ENCODE results near the gene PRKCH. TPM values are rescaled to one million over a fixed set of nuclear protein-coding genes. Genes with fewer than 3 reads are reported as not detected.
"Not testable (repeated sequence)": the region's sequence is repeated elsewhere in the genome, so short reads cannot be mapped to it uniquely, and the experiment has no call there.

Gene PRKCH
- total and polyA plus RNA-seq, 7 donors, result 4.2 to 19.9 (median 10.0) TPM

DNA sequence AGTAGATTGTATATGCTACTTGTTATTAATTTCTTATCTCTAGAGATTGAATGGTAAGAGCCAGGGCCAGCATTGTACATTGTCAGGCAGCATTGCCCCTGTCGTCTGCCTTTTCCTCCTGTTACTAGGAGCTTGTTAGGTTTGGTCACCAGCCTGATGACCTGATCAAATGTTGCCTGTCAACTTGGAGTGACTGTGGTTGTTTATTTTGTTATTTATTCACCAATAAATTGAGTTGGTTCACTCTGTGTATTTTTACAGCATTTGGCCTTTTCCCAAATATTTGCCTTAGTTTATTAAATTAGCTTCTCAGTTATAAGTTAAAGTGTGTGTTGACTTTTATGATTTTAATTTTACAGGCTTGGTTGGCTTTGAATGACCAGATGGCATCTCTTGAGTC is 88.4 kb downstream of the PRKCH start:
- Histone ChIP-seq H3K27ac (no peak overlapping the region), H3K27me3 (no peaks in the 10 kb centered on the region), H3K36me3 (no peaks in the 10 kb centered on the region), H3K4me3 (no peak overlapping the region), H3K4me1 (no peaks in the 10 kb centered on the region), H3K9me3 (no peaks in the 10 kb centered on the region)
- TF ChIP-seq, protein P1, sequence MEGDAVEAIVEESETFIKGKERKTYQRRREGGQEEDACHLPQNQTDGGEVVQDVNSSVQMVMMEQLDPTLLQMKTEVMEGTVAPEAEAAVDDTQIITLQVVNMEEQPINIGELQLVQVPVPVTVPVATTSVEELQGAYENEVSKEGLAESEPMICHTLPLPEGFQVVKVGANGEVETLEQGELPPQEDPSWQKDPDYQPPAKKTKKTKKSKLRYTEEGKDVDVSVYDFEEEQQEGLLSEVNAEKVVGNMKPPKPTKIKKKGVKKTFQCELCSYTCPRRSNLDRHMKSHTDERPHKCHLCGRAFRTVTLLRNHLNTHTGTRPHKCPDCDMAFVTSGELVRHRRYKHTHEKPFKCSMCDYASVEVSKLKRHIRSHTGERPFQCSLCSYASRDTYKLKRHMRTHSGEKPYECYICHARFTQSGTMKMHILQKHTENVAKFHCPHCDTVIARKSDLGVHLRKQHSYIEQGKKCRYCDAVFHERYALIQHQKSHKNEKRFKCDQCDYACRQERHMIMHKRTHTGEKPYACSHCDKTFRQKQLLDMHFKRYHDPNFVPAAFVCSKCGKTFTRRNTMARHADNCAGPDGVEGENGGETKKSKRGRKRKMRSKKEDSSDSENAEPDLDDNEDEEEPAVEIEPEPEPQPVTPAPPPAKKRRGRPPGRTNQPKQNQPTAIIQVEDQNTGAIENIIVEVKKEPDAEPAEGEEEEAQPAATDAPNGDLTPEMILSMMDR (IDR thresholded peaks at IDR 0.05), result no peak
- no peak for TF ChIP-seq EP300 (IDR thresholded peaks at IDR 0.05)
- no peak for TF ChIP-seq POLR2A (IDR thresholded peaks at IDR 0.05)
- TF ChIP-seq POLR2AphosphoS5 (IDR thresholded peaks at IDR 0.05), result no peak
- no peak for DNase-seq
- intact Hi-C loops (cut with DNase I), result no loop called here
- 44 to 63% methylated on average over 1 of the region's 1 CpG for WGBS, 2 donors

DNA sequence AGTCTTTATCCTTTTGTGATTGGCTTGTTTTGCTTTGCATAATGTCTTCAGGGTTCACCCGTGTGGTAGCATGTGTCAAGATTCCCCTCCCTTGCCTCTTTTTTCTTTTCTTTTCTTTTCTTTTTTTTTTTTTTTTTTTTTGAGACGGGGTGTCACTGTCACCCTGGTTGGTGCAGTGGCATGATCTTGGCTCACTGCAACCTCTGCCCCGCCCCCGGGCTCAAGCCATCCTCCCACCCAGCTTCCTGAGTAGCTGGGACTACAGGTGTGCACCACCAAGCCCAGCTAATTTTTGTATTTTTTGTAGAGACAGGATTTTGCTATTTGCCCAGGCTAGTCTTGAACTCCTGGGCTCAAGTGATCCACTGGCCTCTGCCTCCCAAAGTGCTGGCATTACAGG is 94.6 kb downstream of the PRKCH start:
- H3K9me3 ChIP-seq; H3K27ac ChIP-seq; H3K4me1 ChIP-seq; H3K27me3 ChIP-seq; intact Hi-C loops (cut with DNase I); DNase-seq; H3K36me3 ChIP-seq; H3K4me3 ChIP-seq: not testable (repeated sequence)
- 89 to 92% methylated on average over 4 of the region's 4 CpGs for WGBS, 2 donors

DNA sequence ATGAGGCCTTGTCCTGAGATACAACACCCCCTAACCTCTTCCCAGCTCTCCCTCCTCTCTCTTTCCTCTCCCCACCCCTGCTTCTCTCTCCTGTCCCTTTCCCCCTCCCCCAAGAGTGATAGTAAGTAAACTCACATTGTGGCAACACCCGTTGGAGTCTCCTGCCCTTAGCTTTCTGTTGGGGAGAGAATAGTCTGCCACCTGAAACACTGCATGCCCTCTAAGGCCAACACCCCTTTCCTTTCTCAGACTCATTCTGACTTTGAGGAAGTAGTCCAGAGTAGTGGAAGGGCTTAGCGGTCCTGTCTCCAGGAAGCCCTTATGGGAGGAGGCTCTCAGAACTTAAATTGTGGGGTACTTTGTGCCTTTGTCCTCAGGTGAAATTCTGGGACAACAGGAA is 95.2 kb downstream of the PRKCH start:
- no peaks in the 10 kb centered on the region for H3K27me3 ChIP-seq
- no peak for DNase-seq
- no peak overlapping the region for H3K27ac ChIP-seq
- intact Hi-C loops (cut with DNase I), result no loop called here
- no peaks in the 10 kb centered on the region for H3K36me3 ChIP-seq
- no peaks in the 10 kb centered on the region for H3K4me1 ChIP-seq
- WGBS, 2 donors, result 43 to 69% methylated on average over 2 of the region's 2 CpGs
- H3K4me3 ChIP-seq, result no peak overlapping the region
- TF ChIP-seq POLR2AphosphoS5 (IDR thresholded peaks at IDR 0.05) (no peak), EP300 (IDR thresholded peaks at IDR 0.05) (no peak), POLR2A (IDR thresholded peaks at IDR 0.05) (no peak)
- TF ChIP-seq, protein P1 (IDR thresholded peaks at IDR 0.05), result no peak
- no peaks in the 10 kb centered on the region for H3K9me3 ChIP-seq

DNA sequence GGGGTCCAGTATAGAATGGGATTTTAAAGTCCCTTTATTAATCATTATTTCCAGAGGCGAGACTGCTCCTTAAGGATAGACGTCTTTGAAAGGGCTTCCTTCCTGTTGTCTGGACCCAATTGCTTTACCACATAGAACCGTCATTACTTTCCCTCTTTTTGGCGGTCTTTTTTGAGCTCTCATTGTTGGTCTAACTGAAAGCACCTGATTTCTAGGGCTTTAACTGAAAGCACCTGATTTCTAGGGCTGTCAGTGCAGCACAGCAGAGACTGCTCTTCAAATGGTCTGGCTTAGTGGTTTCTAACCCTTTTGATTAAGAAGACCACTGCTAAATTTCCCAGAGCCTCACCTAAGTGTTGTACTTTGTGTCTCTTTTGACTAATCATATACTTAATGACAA is 95.8 kb downstream of the PRKCH start:
- no peak overlapping the region for H3K27ac ChIP-seq
- no peak for DNase-seq
- intact Hi-C loops (cut with DNase I), result no loop called here
- H3K36me3 ChIP-seq, result no peaks in the 10 kb centered on the region
- H3K9me3 ChIP-seq, result no peaks in the 10 kb centered on the region
- H3K4me1 ChIP-seq, result no peaks in the 10 kb centered on the region
- WGBS, 2 donors, result 57 to 74% methylated on average over 4 of the region's 4 CpGs
- no peaks in the 10 kb centered on the region for H3K27me3 ChIP-seq
- TF ChIP-seq POLR2AphosphoS5 (IDR thresholded peaks at IDR 0.05), result no peak
- TF ChIP-seq, protein P1 (IDR thresholded peaks at IDR 0.05), result no peak
- no peak for TF ChIP-seq POLR2A (IDR thresholded peaks at IDR 0.05)
- TF ChIP-seq EP300 (IDR thresholded peaks at IDR 0.05), result no peak
- H3K4me3 ChIP-seq, result no peak overlapping the region

- H3K36me3 ChIP-seq, result no peaks in the 10 kb centered on the region
- TF ChIP-seq EP300 (IDR thresholded peaks at IDR 0.05), result no peak
- TF ChIP-seq, protein P1 (IDR thresholded peaks at IDR 0.05), result no peak
- no peak for TF ChIP-seq POLR2AphosphoS5 (IDR thresholded peaks at IDR 0.05)
- TF ChIP-seq POLR2A (IDR thresholded peaks at IDR 0.05), result no peak
- WGBS, 2 donors, result 59 to 65% methylated on average over 7 of the region's 7 CpGs
- H3K27me3 ChIP-seq, result no peaks in the 10 kb centered on the region
- no peak for DNase-seq
- no peak overlapping the region for H3K27ac ChIP-seq
- no peaks in the 10 kb centered on the region for H3K9me3 ChIP-seq
- H3K4me3 ChIP-seq, result no peak overlapping the region
- intact Hi-C loops (cut with DNase I), result no loop called here
- no peaks in the 10 kb centered on the region for H3K4me1 ChIP-seq
Observed at GRCh38 chr14:61417883-61418455, 96.6 kb downstream of the PRKCH start.

Measured in sigmoid colon (tissue), 7 donors.